ENCODE results near the gene TTLL5. TPM values are rescaled to one million over a fixed set of nuclear protein-coding genes. Genes with fewer than 3 reads are reported as not detected.

TTLL5 gene
- total and polyA plus RNA-seq, 4 donors: 30.4 to 40.1 (median 33.1) TPM

- peak overlapping the region; percentile 26 for H3K4me3 ChIP-seq (ENCODE audit: low read depth, low read length)
- no peaks in the 10 kb centered on the region for H3K27me3 ChIP-seq (ENCODE audit: control insufficient read depth, insufficient read depth, low read length)
- DNase-seq (ENCODE audit: low read depth in 4 of 6, low spot score in 6 of 6): peak in 2 of 6 donors; percentile 54 to 60
- no peak overlapping the region for H3K27ac ChIP-seq (ENCODE audit: low read depth, low read length)
- peaks cover 48% of the 10 kb centered on the region for H3K4me1 ChIP-seq (ENCODE audit: control insufficient read depth, insufficient read depth, low read length)
- no peaks in the 10 kb centered on the region for H3K9me3 ChIP-seq (ENCODE audit: control insufficient read depth, insufficient read depth, low read length)
- 79% methylated on average over 11 of the region's 14 CpGs for WGBS (ENCODE audit: insufficient coverage)
- peaks cover 12% of the 10 kb centered on the region for H3K36me3 ChIP-seq (ENCODE audit: control insufficient read depth, insufficient read depth, low read length)
Observed at GRCh38 chr14:75979071-75979571, 318.1 kb downstream of the TTLL5 start.

- Histone ChIP-seq H3K4me1 (ENCODE audit: control insufficient read depth, insufficient read depth, low read length) (peaks cover 51% of the 10 kb centered on the region), H3K27me3 (ENCODE audit: control insufficient read depth, insufficient read depth, low read length) (no peaks in the 10 kb centered on the region), H3K27ac (ENCODE audit: low read depth, low read length) (peak overlapping the region; percentile 91), H3K9me3 (ENCODE audit: control insufficient read depth, insufficient read depth, low read length) (no peaks in the 10 kb centered on the region), H3K36me3 (ENCODE audit: control insufficient read depth, insufficient read depth, low read length) (peaks cover 12% of the 10 kb centered on the region), H3K4me3 (ENCODE audit: low read depth, low read length) (peak overlapping the region; percentile 26)
- 66% methylated on average over 18 of the region's 27 CpGs for WGBS (ENCODE audit: insufficient coverage)
- peak in 1 of 6 donors; percentile 37 for DNase-seq (ENCODE audit: low read depth in 4 of 6, low spot score in 6 of 6)
Observed at GRCh38 chr14:75979648-75980565, 318.9 kb downstream of the TTLL5 start.

GRCh38 chr14:75980856-75981255 is 319.8 kb downstream of the TTLL5 start:
- no peak for DNase-seq (ENCODE audit: low read depth in 4 of 6, low spot score in 6 of 6)
- Histone ChIP-seq H3K4me1 (ENCODE audit: control insufficient read depth, insufficient read depth, low read length) (peaks cover 53% of the 10 kb centered on the region), H3K27ac (ENCODE audit: low read depth, low read length) (peak overlapping the region; percentile 91), H3K4me3 (ENCODE audit: low read depth, low read length) (peak overlapping the region; percentile 26), H3K27me3 (ENCODE audit: control insufficient read depth, insufficient read depth, low read length) (no peaks in the 10 kb centered on the region), H3K36me3 (ENCODE audit: control insufficient read depth, insufficient read depth, low read length) (peaks cover 12% of the 10 kb centered on the region), H3K9me3 (ENCODE audit: control insufficient read depth, insufficient read depth, low read length) (no peaks in the 10 kb centered on the region)
- WGBS (ENCODE audit: insufficient coverage): 61% methylated on average over 7 of the region's 8 CpGs

GRCh38 chr14:75981426-75982265 is 320.6 kb downstream of the TTLL5 start, which contains the start of gene TGFB3:
TGFB3 (minus strand) TSS chr14:75981995; CDS start chr14:75980893, 1,102 bp downstream.
- H3K27me3 ChIP-seq (ENCODE audit: control insufficient read depth, insufficient read depth, low read length): no peaks in the 10 kb centered on the region
- DNase-seq (ENCODE audit: low read depth in 4 of 6, low spot score in 6 of 6): peak; percentile 38 to 91 (median 66)

DNA sequence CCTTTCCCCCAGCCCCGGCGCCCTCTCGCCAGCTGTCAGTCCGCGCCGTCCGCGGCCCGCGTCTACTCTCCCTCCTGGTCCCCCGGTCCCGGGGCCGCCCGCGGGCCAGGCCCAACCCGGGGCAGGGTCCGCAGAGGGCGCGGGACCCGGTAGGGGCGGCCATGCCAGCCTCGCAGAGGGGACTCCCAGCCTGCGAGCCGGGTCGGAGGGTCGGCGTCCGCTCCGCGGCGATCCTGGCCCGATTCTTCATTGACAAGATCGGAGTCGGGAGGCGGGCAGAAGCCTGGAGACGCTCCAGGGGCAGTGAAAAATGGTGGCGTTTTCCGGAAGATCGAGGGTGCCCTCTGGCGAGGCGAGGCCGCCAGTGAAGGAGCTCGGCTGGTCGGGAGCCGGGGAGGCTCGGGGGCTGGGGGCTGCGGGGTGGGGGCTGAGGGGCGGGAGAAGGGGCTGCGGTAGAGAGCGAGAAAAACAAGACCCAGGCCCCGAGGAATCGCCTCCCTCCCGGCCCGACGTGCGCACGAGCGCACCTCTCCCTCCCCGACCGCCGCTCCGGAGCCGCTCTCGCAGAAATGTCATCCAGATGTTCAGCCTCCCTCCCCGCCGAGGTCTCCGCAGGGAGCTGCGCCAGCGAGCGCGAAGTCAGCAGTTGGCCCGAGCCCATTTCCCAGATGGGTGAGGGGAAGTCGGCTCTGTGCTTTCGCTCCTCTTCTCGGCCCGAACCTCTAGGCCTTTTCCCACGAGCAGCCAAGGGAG is 321.4 kb downstream of the TTLL5 start:
- Histone ChIP-seq H3K36me3 (ENCODE audit: control insufficient read depth, insufficient read depth, low read length) (peaks cover 10% of the 10 kb centered on the region), H3K4me1 (ENCODE audit: control insufficient read depth, insufficient read depth, low read length) (peaks cover 53% of the 10 kb centered on the region), H3K9me3 (ENCODE audit: control insufficient read depth, insufficient read depth, low read length) (no peaks in the 10 kb centered on the region), H3K27me3 (ENCODE audit: control insufficient read depth, insufficient read depth, low read length) (no peaks in the 10 kb centered on the region), H3K27ac (ENCODE audit: low read depth, low read length) (peak overlapping the region; percentile 91), H3K4me3 (ENCODE audit: low read depth, low read length) (peak overlapping the region; percentile 45)
- peak; percentile 74 to 96 (median 80) for DNase-seq (ENCODE audit: low read depth in 4 of 6, low spot score in 6 of 6)
- under 1% methylated on average over 71 of the region's 77 CpGs for WGBS (ENCODE audit: insufficient coverage)

More at GRCh38 chr14:75981426-75982265, 320.6 kb downstream of the TTLL5 start, which contains the start of gene TGFB3:
- Histone ChIP-seq H3K27ac (ENCODE audit: low read depth, low read length) (peak within 1 kb of the TSS; percentile 91), H3K9me3 (ENCODE audit: control insufficient read depth, insufficient read depth, low read length) (no peaks in the 10 kb centered on the region), H3K4me3 (ENCODE audit: low read depth, low read length) (peak within 1 kb of the TSS; percentile 45), H3K4me1 (ENCODE audit: control insufficient read depth, insufficient read depth, low read length) (peaks cover 53% of the 10 kb centered on the region), H3K36me3 (ENCODE audit: control insufficient read depth, insufficient read depth, low read length) (peaks cover 10% of the 10 kb centered on the region)
- 2% methylated on average over 18 of the region's 26 CpGs for WGBS (ENCODE audit: insufficient coverage)

GRCh38 chr14:75983019-75983358 is 321.9 kb downstream of the TTLL5 start:
- H3K27ac ChIP-seq (ENCODE audit: low read depth, low read length): peak overlapping the region; percentile 77
- no peak for DNase-seq (ENCODE audit: low read depth in 4 of 6, low spot score in 6 of 6)
- peaks cover 53% of the 10 kb centered on the region for H3K4me1 ChIP-seq (ENCODE audit: control insufficient read depth, insufficient read depth, low read length)
- H3K36me3 ChIP-seq (ENCODE audit: control insufficient read depth, insufficient read depth, low read length): peaks cover 10% of the 10 kb centered on the region
- H3K27me3 ChIP-seq (ENCODE audit: control insufficient read depth, insufficient read depth, low read length): no peaks in the 10 kb centered on the region
- WGBS (ENCODE audit: insufficient coverage): 3% methylated on average over 4 of the region's 7 CpGs
- H3K4me3 ChIP-seq (ENCODE audit: low read depth, low read length): peak overlapping the region; percentile 45
- no peaks in the 10 kb centered on the region for H3K9me3 ChIP-seq (ENCODE audit: control insufficient read depth, insufficient read depth, low read length)

DNA sequence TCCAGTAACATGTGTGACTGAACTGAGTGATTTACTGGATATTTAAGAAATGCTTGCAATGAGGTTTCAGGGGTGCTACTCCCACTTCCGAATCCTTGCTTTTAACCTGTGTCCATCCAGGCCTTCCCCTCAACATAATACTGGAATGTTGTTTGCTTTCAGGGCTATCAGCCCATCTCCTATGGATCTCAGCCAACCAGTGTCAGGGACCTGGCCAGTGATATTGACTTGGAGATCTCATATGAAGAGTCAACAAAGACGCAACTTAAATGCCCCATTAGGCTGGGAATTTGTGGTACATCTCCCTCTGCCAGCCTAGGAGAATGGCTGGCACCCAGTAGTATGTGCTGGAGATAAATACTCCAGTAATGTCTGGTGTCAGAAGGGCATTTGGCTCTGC is 323.6 kb downstream of the TTLL5 start:
- Histone ChIP-seq H3K9me3 (ENCODE audit: control insufficient read depth, insufficient read depth, low read length) (no peaks in the 10 kb centered on the region), H3K27me3 (ENCODE audit: control insufficient read depth, insufficient read depth, low read length) (no peaks in the 10 kb centered on the region), H3K4me3 (ENCODE audit: low read depth, low read length) (no peak overlapping the region), H3K4me1 (ENCODE audit: control insufficient read depth, insufficient read depth, low read length) (peaks cover 36% of the 10 kb centered on the region), H3K36me3 (ENCODE audit: control insufficient read depth, insufficient read depth, low read length) (peaks cover 2% of the 10 kb centered on the region), H3K27ac (ENCODE audit: low read depth, low read length) (peak overlapping the region; percentile 6)
- no peak for DNase-seq (ENCODE audit: low read depth in 4 of 6, low spot score in 6 of 6)
- no CpG with 5 or more reads among the region's 2 CpGs for WGBS (ENCODE audit: insufficient coverage)

GRCh38 chr14:75985618-75986438 is 324.8 kb downstream of the TTLL5 start, which contains the start of gene IFT43:
IFT43 (plus strand) TSS chr14:75985763; CDS start chr14:75985787, 24 bp downstream.
- Histone ChIP-seq H3K9me3 (ENCODE audit: control insufficient read depth, insufficient read depth, low read length) (no peaks in the 10 kb centered on the region), H3K36me3 (ENCODE audit: control insufficient read depth, insufficient read depth, low read length) (peaks cover 10% of the 10 kb centered on the region), H3K27ac (ENCODE audit: low read depth, low read length) (peak within 1 kb of the TSS; percentile 87), H3K4me3 (ENCODE audit: low read depth, low read length) (peak within 1 kb of the TSS; percentile 75), H3K4me1 (ENCODE audit: control insufficient read depth, insufficient read depth, low read length) (peaks cover 24% of the 10 kb centered on the region), H3K27me3 (ENCODE audit: control insufficient read depth, insufficient read depth, low read length) (no peaks in the 10 kb centered on the region)
- peak; percentile 76 to 97 (median 88) for DNase-seq (ENCODE audit: low read depth in 4 of 6, low spot score in 6 of 6)
- WGBS (ENCODE audit: insufficient coverage): under 1% methylated on average over 49 of the region's 52 CpGs

Data from spinal cord (tissue), 10 donors.